H1 (cell line): Measurements from ENCODE around the gene CHAC2. TPM values are rescaled to one million over a fixed set of nuclear protein-coding genes. Genes with fewer than 3 reads are reported as not detected.

Experiments used
- CHD7 ChIP-seq: fragments of 300-600 bp; sonication (generic); IDR thresholded peaks from 2 replicates; pipeline ENCODE4 v1.7.1; 2012; ENCODE audit warnings: low read length, moderate library complexity, mild to moderate bottlenecking, inconsistent platforms; ENCODE audit not compliant: insufficient replicate concordance
- HDAC6 ChIP-seq: IDR thresholded peaks from one replicate; pipeline ENCODE4 v1.7.1; 2012; ENCODE audit warnings: low read depth, mild to moderate bottlenecking, inconsistent platforms, low read length, moderate library complexity
- MAFK ChIP-seq: IDR thresholded peaks from 2 replicates; pipeline ENCODE4 v1.6.1; 2012; ENCODE audit warnings: low read depth, mild to moderate bottlenecking, improper control_type of control experiment, low read length
- TAF7 ChIP-seq: optimal IDR thresholded peaks from 2 replicates; pipeline ENCODE3; 2011; ENCODE audit warnings: low read depth, mild to moderate bottlenecking, inconsistent platforms, low read length, moderate library complexity, borderline replicate concordance
- TCF12 ChIP-seq: IDR thresholded peaks from 2 replicates; pipeline ENCODE4 v1.6.1; 2011; ENCODE audit warnings: low read depth, mild to moderate bottlenecking, low read length
- YY1 ChIP-seq: IDR thresholded peaks from 2 replicates; pipeline ENCODE4 v1.6.1; 2011; ENCODE audit warnings: low read depth, mild to moderate bottlenecking, low read length
- ZNF274 ChIP-seq: IDR thresholded peaks from 2 replicates; pipeline ENCODE4 v1.7.0; 2012; ENCODE audit warnings: low read length, borderline replicate concordance; ENCODE audit errors: extremely low read depth
- polyA plus RNA-seq, 7 experiments: library from polyadenylated mRNA; depleted of rRNA in 3 of 7; stranded (reverse) in 5 of 7; unstranded in 2 of 7; fragments of >200 nt in 5 of 7; fragments of 200-250 nt in 2 of 7; gene quantifications; 1 replicate in 5 of 7; 2 replicates in 1 of 7; 4 replicates in 1 of 7; pipeline versions ENCODE4 v1.2.1 to v1.2.3, GENCODE V29; 2011 to 2013; ENCODE audit warnings: missing spikeins in 2 of 7, mixed read lengths in 2 of 7
- total RNA-seq: library from RNA; stranded (reverse); fragmentation: NEBNext Ultra II Directional; extraction: Animal tissue kit (Norgen Biotek cat#: 25700); gene quantifications from 2 replicates; pipeline ENCODE4 v1.2.1, GENCODE V29; 2021

The CHAC2 gene
- total and polyA plus RNA-seq, 2 of the 8 experiments (the other 6 are each of a cell fraction or from before 2014, with no cell fraction given): 5.4 to 11.2 TPM

DNA sequence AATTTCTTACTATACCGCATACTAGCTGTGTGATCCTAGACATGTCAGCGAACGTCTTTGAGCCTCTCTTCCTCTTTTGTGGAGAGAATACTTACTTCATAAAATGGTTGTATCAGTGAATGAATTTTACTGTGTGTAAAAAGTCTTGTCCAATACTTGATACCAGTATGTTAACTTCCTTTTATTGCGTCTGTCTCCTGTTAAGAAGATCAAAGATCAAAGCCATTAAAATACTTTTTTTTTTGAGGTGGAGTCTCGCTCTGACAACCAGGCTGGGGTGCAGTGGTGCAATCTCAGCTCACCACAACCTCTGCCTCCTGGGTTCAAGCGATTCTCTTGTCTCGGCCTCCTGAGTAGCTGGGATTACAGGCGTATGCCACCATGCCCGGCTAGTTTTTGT, 52.4 kb downstream of the CHAC2 start (continued):
- TF ChIP-seq CHD7 (no peak), YY1 (no peak), TAF7 (no peak), MAFK (no peak), TCF12 (no peak), HDAC6 (no peak), ZNF274 (no peak)
- TF ChIP-seq, all 59 proteins: peak for 0
